Astrocyte of the cerebellum (primary cell): ENCODE results near the gene CHCHD6.

Experiments
- DNase-seq: peaks from one replicate; pipeline ENCODE4 v3.0.0-alpha.2; 2011; ENCODE audit warnings: low read depth
- H3K4me3 ChIP-seq: 2 replicates; pipeline ENCODE4 v1.5.1; 2011; ENCODE audit warnings: mild to moderate bottlenecking, low read depth, low read length, moderate library complexity
- in situ Hi-C: cut with HindIII; loops from 2 replicates; pipeline ENCODE4 v1.10.0; 2017; ENCODE audit warnings: low sequenced_read_pairs
- TF ChIP-seq, protein P1 (sequence below): IDR thresholded peaks from 2 replicates; pipeline ENCODE4 v1.5.1; 2012; ENCODE audit warnings: low read length, low read depth, moderate library complexity, mild to moderate bottlenecking; ENCODE audit errors: missing control alignments

CHCHD6 gene

DNA sequence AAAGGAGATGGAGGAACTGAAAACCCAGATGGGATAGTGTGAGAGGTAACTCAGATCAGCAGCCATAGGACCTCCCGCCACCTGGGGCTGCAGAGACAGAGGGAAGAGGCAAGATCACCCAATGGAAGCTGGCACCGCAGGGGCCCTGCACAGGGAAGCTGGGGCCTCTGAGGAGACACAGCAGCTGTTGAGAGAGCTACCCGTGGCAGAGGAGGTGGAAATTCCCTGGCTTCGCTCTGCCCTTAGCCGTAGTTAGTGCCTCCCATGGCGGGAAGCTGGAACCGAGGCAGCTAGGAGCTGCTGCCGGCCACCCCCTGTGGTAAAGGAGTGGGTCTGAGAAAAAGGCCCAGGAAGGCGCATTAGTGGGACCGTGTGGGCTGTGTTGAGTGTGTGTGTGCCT, 260.9 kb downstream of the CHCHD6 start:
- TF ChIP-seq, protein P1, sequence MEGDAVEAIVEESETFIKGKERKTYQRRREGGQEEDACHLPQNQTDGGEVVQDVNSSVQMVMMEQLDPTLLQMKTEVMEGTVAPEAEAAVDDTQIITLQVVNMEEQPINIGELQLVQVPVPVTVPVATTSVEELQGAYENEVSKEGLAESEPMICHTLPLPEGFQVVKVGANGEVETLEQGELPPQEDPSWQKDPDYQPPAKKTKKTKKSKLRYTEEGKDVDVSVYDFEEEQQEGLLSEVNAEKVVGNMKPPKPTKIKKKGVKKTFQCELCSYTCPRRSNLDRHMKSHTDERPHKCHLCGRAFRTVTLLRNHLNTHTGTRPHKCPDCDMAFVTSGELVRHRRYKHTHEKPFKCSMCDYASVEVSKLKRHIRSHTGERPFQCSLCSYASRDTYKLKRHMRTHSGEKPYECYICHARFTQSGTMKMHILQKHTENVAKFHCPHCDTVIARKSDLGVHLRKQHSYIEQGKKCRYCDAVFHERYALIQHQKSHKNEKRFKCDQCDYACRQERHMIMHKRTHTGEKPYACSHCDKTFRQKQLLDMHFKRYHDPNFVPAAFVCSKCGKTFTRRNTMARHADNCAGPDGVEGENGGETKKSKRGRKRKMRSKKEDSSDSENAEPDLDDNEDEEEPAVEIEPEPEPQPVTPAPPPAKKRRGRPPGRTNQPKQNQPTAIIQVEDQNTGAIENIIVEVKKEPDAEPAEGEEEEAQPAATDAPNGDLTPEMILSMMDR: no peak
- no peak for DNase-seq
- no peak overlapping the region for H3K4me3 ChIP-seq
- in situ Hi-C loops: no loop called here

DNA sequence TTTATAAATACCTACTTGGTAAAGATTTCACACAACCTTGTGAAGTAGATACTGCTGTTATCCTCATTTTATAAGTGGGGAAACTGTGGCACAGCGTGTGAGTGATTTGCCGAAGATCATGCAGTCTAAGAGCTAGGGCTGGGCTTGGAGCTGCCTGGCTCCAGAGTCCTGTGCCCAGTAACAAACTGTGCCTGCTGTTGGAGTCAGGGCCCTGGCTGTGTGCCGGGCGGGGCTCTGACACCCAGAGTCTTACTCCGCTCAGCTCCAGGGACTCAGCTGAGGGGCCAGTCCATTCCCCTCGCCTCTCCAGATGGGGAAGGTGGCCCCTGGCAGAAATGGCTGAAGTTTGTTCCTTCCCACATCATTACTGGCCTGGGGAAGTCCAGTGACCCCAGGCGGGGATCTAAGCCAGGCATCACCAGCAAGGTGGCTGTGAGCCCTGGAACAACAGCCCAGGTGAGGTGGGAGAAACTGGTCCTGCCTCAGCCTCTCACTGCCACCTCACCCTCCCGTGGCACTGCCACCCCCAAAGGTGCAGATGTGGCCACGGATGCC, 261.6 kb downstream of the CHCHD6 start:
- in situ Hi-C loops: no loop called here
- TF ChIP-seq, protein P1: no peak
- no peak for DNase-seq
- no peak overlapping the region for H3K4me3 ChIP-seq

DNA sequence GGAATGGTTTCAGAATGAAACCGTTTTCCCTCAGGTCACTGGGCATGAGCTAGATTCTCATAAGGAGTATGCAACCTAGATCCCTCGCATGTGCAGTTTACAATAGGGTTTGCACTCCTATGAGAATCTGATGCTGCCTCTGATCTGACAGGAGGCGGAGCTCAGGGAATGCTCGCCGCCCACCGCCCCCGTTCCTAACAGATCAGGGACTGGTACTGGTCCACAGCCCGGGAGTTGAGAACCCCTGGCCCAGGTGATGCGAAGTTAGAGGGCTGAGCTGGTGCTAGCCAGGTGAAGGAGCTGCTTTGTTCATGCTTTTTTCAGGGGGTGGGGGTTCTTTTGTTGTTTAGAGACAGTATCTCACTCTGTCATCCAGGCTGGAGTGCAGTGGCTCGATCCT, 263.3 kb downstream of the CHCHD6 start:
- DNase-seq: no peak
- no peak overlapping the region for H3K4me3 ChIP-seq
- TF ChIP-seq, protein P1: no peak
- in situ Hi-C loops: no loop called here

DNA sequence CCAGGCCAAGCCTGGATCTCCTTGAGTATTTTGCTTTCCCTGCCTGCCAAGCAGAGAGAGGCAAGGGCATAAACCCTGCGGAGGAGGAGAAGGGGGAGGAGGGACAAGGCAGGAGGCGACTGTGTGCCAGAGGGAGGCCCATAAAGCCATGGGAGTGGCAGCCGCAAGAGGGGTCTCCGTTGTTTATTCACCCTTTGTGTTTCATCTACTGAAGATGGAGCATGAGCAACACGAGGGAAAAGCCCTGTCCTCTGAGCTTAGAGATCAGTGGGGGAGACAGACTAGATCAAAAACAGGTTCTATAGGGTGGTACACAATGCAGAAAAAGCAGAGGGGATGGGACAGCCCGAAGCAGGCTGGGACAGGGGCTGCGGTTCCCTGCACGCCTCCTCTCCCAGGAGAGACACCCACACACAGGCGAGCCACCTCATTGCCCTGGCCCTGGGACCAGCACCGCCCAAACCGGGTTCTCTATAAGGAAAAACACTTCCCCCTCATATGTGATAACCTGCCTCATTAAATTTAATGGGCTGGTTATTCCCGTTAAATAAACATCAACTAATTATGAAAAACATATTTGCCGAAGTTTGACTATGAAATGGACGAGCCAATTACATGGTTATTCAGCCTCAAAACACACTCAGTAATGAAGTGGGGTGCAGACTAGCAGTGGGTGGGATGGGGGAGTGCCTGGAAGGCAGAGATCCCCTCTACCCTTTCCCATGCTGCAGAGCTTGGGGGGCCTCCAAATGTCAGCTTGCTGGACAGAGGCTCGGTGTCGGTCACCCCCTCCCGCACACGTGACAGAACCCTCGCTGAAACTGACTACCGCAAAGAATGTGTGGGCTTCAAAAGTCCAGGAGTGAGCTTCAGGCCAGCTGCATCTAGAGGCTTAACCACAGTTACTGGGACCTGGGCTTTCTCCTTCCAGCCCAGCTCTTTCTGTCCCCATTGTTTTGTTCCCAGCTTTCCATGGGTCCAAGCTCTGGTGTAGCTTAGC, 264.7 kb downstream of the CHCHD6 start:
- TF ChIP-seq, protein P1: no peak
- in situ Hi-C loops: no loop called here
- no peak overlapping the region for H3K4me3 ChIP-seq
- DNase-seq: no peak

DNA sequence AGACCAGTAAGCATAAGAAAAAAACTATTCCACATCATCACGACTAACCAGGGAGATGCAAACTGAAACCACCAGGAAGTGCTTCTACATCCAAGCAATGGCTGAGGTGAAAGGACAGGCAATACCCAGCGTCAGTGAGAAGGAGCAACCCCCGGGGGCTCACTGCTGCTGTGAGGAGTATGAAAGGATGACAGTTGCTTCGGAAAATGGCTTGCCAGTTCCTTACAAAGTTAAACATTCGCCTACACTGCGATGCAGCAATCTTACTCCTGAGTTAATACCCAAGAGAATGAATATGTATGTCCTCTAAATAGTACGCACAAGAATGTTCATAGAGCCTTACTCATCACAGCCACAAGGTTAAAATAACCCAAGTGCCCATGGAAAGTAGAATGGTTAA, 265.5 kb downstream of the CHCHD6 start:
- DNase-seq: no peak
- in situ Hi-C loops: no loop called here
- TF ChIP-seq, protein P1: no peak
- H3K4me3 ChIP-seq: no peak overlapping the region

DNA sequence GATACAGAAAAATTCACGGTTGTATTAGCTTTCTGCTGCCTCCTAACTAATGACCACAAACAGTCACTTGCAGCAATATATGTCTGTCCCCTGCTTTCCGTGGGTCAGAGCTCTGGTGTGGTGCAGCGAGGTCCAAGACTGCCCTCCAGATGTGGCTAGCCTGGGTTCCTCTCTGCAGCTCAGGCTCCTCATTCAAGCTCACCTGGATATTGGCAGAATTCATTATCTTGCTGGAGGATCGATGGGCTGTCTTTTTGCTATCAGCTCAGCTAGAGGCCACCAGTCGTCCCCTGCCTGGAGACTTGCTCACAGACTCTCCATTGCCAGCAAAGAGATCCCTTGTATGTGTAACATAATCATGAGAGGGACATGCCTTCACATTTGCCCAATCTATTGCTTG, 266.1 kb downstream of the CHCHD6 start:
- in situ Hi-C loops: no loop called here
- no peak overlapping the region for H3K4me3 ChIP-seq
- no peak for DNase-seq
- TF ChIP-seq, protein P1: no peak
